A549 (cell line): ENCODE measurements around the gene GULP1. TPM values are rescaled to one million over a fixed set of nuclear protein-coding genes. Genes with fewer than 3 reads are reported as not detected.

Experiments used
- ATAC-seq, 2 experiments: fragments of 200-7000 bp in 1 of 2; fragments of >200 bp in 1 of 2; cut with Nextera tagmentation in 1 of 2; cut with Tn5 transposase in 1 of 2; 3 replicates each; pipeline versions ENCODE4 v1.8.0 to v1.9.1; 2018 to 2020; ENCODE audit warnings: mild to moderate bottlenecking in 1 of 2, moderate library complexity in 1 of 2
- CTCF ChIA-PET: fragments of 300-600 bp; sonication (Branson Sonifier 250); formaldehyde crosslinking; extraction: SDS; loops from one replicate; lab custom pipeline; 2021; ENCODE audit warnings: antibody characterized with exemption, inconsistent platforms; lab: Yijun Ruan, JAX
- POLR2A ChIA-PET: fragments of 350-600 bp; formaldehyde crosslinking; extraction: SDS; loops from one replicate; lab custom pipeline; 2021; ENCODE audit warnings: antibody characterized with exemption, inconsistent platforms; lab: Yijun Ruan, JAX
- DNase-seq, 2 experiments: peaks; one replicate each; pipeline versions ENCODE4 v3.0.0 to v3.0.0-alpha.2; 2011 to 2016; ENCODE audit warnings: low read depth in 1 of 2, low spot score in 1 of 2
- FAIRE-seq: peaks from 2 replicates; lab custom pipeline; 2011; peaks lifted over from hg19 to GRCh38; lab: Jason Lieb, UNC
- H3K27ac ChIP-seq, 2 experiments: fragments of >200 bp; sonication (Bioruptor Twin); formaldehyde crosslinking; 3 replicates each; pipeline ENCODE4 v1.5.1; 2016 to 2017
- H3K4me1 ChIP-seq: fragments of >200 bp; sonication (Bioruptor Twin); formaldehyde crosslinking; 3 replicates; pipeline ENCODE4 v1.6.1; 2016
- H3K4me2 ChIP-seq: fragments of >200 bp; sonication (Bioruptor Twin); formaldehyde crosslinking; 3 replicates; pipeline ENCODE4 v1.6.1; 2016
- H3K4me3 ChIP-seq: fragments of >200 bp; sonication (Bioruptor Twin); formaldehyde crosslinking; 3 replicates; pipeline ENCODE4 v1.5.1; 2016
- H3K9me3 ChIP-seq: fragments of >200 bp; sonication (Bioruptor Twin); formaldehyde crosslinking; 3 replicates; pipeline ENCODE4 v1.6.1; 2016
- CBX8 ChIP-seq: fragments of 200-600 bp; sonication (generic); IDR thresholded peaks from 2 replicates; pipeline ENCODE4 v1.6.1; 2016
- CHD4 ChIP-seq: fragments of 200-600 bp; sonication (generic); IDR thresholded peaks from 2 replicates; pipeline ENCODE4 v1.6.1; 2016; ENCODE audit warnings: antibody characterized with exemption, mild to moderate bottlenecking, borderline replicate concordance
- EHF ChIP-seq: fragments of 250-450 bp; sonication (Bioruptor Pico); IDR thresholded peaks from 2 replicates; pipeline ENCODE4 v1.5.0; 2020; ENCODE audit warnings: mild to moderate bottlenecking
- EHMT2 ChIP-seq: fragments of 200-600 bp; sonication (generic); IDR thresholded peaks from 2 replicates; pipeline ENCODE4 v1.6.1; 2016; ENCODE audit warnings: antibody characterized with exemption, low read depth, mild to moderate bottlenecking, moderate library complexity
- FOSB ChIP-seq: fragments of 250-450 bp; sonication (Bioruptor Pico); IDR thresholded peaks from 2 replicates; pipeline ENCODE4 v1.5.0; 2020; ENCODE audit warnings: mild to moderate bottlenecking, moderate library complexity
- FOXS1 ChIP-seq: fragments of 250-450 bp; sonication (Bioruptor Pico); IDR thresholded peaks from 2 replicates; pipeline ENCODE4 v1.5.0; 2020; ENCODE audit warnings: mild to moderate bottlenecking, moderate library complexity
- GATA3 ChIP-seq: IDR thresholded peaks from 2 replicates; pipeline ENCODE4 v1.6.1; 2012; ENCODE audit warnings: borderline replicate concordance
- HDAC2 ChIP-seq: fragments of 200-600 bp; sonication (generic); IDR thresholded peaks from 2 replicates; pipeline ENCODE4 v1.6.1; 2016
- HOXB5 ChIP-seq: fragments of 250-450 bp; sonication (Bioruptor Pico); IDR thresholded peaks from 2 replicates; pipeline ENCODE4 v1.5.0; 2020; ENCODE audit warnings: mild to moderate bottlenecking, moderate library complexity
- JUNB ChIP-seq: fragments of >200 bp; sonication (Bioruptor Twin); formaldehyde crosslinking; IDR thresholded peaks from 2 replicates; pipeline ENCODE4 v1.6.1; 2016
- KDM5A ChIP-seq: fragments of 200-600 bp; sonication (generic); IDR thresholded peaks from 2 replicates; pipeline ENCODE4 v1.6.1; 2016; ENCODE audit warnings: antibody characterized with exemption, mild to moderate bottlenecking
- MAZ ChIP-seq: fragments of 150-350 bp; IDR thresholded peaks from 2 replicates; pipeline ENCODE4 v1.6.1; 2014; ENCODE audit warnings: antibody characterized with exemption, low read depth, low read length, borderline replicate concordance
- POLR2A ChIP-seq: IDR thresholded peaks from 2 replicates; pipeline ENCODE4 v1.6.1; 2012; ENCODE audit warnings: mild to moderate bottlenecking, low read length
- POLR2AphosphoS2 ChIP-seq: conservative IDR thresholded peaks from 2 replicates; pipeline ENCODE4 v1.6.1; 2012; ENCODE audit warnings: low read length, improper control_type of control experiment, inconsistent platforms
- RCOR1 ChIP-seq: fragments of 150-350 bp; IDR thresholded peaks from 2 replicates; pipeline ENCODE4 v1.6.1; 2014; ENCODE audit warnings: antibody characterized with exemption, low read length, low read depth
- SMC3 ChIP-seq: fragments of >200 bp; sonication (Bioruptor Twin); formaldehyde crosslinking; IDR thresholded peaks from 3 replicates; pipeline ENCODE4 v1.6.1; 2018; ENCODE audit warnings: inconsistent platforms
- SREBF2 ChIP-seq: fragments of 450-650 bp; IDR thresholded peaks from 2 replicates; pipeline ENCODE4 v1.6.1; 2014; ENCODE audit warnings: mild to moderate bottlenecking, moderate library complexity
- ZFP36 ChIP-seq: fragments of 450-650 bp; IDR thresholded peaks from 2 replicates; pipeline ENCODE4 v1.6.1; 2014; ENCODE audit warnings: borderline replicate concordance; ENCODE audit not compliant: partially characterized antibody
- ZNF302 ChIP-seq: fragments of 250-450 bp; sonication (Bioruptor Pico); IDR thresholded peaks from 2 replicates; pipeline ENCODE4 v1.9.0; 2021; ENCODE audit warnings: inconsistent platforms, mild to moderate bottlenecking, moderate library complexity
- WGBS: methylation state at CpG from one replicate; pipeline ENCODE4 v1.1.6; 2017; ENCODE audit errors: missing lambda C conversion rate; 5-methylcytosine and 5-hydroxymethylcytosine counted together
- polyA plus RNA-seq, 4 experiments: library from polyadenylated mRNA; depleted of rRNA in 3 of 4; stranded (reverse); fragments of >200 nt; fragmentation: RNase III in 1 of 4; extraction: RNeasy Plus Mini Kit Qiagen cat#74134 plus additional on column Dnase treatment in 1 of 4; gene quantifications; 2 replicates in 3 of 4; 3 replicates in 1 of 4; pipeline ENCODE4 v1.2.3, GENCODE V29; 2011 to 2017
- TF ChIP-seq, protein P1 (sequence below): fragments of 250-450 bp; sonication (Bioruptor Pico); IDR thresholded peaks from 2 replicates; pipeline ENCODE4 v1.5.0; 2021; ENCODE audit warnings: mild to moderate bottlenecking, moderate library complexity, borderline replicate concordance
- TF ChIP-seq, protein P2 (sequence below): fragments of >200 bp; sonication (Bioruptor Twin); formaldehyde crosslinking; IDR thresholded peaks from 3 replicates; pipeline ENCODE4 v1.5.1; 2016
- TF ChIP-seq, protein P3 (sequence below): fragments of >200 bp; sonication (Bioruptor Twin); formaldehyde crosslinking; IDR thresholded peaks from 3 replicates; pipeline ENCODE4 v1.6.1; 2016
- TF ChIP-seq, protein P4 (sequence below): fragments of 150-350 bp; IDR thresholded peaks from 2 replicates; pipeline ENCODE4 v1.6.1; 2014; ENCODE audit warnings: low read depth, mild to moderate bottlenecking, low read length
- TF ChIP-seq, protein P5 (sequence below): fragments of 250-450 bp; sonication (Bioruptor Pico); IDR thresholded peaks from 2 replicates; pipeline ENCODE4 v1.5.0; 2020; ENCODE audit warnings: low read depth, mild to moderate bottlenecking, moderate library complexity

Gene GULP1
- polyA plus RNA-seq, 2 of the 4 experiments (the other 2 are of a cell fraction), result 30.7 to 89.2 TPM

DNA sequence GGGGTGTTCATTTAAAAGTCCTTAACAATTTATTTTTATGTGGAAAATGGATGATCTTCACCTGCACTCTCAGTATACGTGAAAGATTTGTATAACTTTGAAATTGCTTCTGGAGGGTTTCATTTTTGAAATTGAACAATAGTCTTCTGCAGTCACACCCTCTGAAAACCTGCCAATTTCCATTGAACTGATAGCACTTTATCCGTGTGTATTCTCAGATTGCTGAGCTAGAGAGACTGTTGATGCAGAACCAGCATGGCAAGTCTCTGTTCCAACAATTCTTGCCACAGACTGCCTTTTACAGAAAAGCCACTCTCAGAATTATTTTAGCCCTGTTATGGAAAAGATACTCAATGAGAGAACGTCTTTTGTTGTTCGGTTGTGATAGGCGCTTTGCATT lies 6.6 kb upstream of the GULP1 start:
- Histone ChIP-seq H3K4me3 (no peak overlapping the region), H3K27ac (no peak overlapping the region), H3K4me1 (peaks cover 17% of the 10 kb centered on the region; the same call in 2 of the 3 replicates), H3K4me2 (no peak overlapping the region), H3K9me3 (peaks cover 6% of the 10 kb centered on the region; the same call in 1 of the 3 replicates)
- ChIA-PET CTCF (no interaction called here), POLR2A (no interaction called here)
- FAIRE-seq, result no peak
- no peak for ATAC-seq
- no peak for DNase-seq
- TF ChIP-seq, protein P1, sequence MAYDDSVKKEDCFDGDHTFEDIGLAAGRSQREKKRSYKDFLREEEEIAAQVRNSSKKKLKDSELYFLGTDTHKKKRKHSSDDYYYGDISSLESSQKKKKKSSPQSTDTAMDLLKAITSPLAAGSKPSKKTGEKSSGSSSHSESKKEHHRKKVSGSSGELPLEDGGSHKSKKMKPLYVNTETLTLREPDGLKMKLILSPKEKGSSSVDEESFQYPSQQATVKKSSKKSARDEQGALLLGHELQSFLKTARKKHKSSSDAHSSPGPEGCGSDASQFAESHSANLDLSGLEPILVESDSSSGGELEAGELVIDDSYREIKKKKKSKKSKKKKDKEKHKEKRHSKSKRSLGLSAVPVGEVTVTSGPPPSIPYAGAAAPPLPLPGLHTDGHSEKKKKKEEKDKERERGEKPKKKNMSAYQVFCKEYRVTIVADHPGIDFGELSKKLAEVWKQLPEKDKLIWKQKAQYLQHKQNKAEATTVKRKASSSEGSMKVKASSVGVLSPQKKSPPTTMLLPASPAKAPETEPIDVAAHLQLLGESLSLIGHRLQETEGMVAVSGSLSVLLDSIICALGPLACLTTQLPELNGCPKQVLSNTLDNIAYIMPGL, result no peak
- TF ChIP-seq SMC3, result no peak
- TF ChIP-seq CBX8, result no peak
- TF ChIP-seq FOXS1, result no peak
- no peak for TF ChIP-seq HDAC2
- TF ChIP-seq, protein P2, sequence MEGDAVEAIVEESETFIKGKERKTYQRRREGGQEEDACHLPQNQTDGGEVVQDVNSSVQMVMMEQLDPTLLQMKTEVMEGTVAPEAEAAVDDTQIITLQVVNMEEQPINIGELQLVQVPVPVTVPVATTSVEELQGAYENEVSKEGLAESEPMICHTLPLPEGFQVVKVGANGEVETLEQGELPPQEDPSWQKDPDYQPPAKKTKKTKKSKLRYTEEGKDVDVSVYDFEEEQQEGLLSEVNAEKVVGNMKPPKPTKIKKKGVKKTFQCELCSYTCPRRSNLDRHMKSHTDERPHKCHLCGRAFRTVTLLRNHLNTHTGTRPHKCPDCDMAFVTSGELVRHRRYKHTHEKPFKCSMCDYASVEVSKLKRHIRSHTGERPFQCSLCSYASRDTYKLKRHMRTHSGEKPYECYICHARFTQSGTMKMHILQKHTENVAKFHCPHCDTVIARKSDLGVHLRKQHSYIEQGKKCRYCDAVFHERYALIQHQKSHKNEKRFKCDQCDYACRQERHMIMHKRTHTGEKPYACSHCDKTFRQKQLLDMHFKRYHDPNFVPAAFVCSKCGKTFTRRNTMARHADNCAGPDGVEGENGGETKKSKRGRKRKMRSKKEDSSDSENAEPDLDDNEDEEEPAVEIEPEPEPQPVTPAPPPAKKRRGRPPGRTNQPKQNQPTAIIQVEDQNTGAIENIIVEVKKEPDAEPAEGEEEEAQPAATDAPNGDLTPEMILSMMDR, result no peak
- WGBS, result 90% methylated on average over 5 of the region's 5 CpGs

DNA sequence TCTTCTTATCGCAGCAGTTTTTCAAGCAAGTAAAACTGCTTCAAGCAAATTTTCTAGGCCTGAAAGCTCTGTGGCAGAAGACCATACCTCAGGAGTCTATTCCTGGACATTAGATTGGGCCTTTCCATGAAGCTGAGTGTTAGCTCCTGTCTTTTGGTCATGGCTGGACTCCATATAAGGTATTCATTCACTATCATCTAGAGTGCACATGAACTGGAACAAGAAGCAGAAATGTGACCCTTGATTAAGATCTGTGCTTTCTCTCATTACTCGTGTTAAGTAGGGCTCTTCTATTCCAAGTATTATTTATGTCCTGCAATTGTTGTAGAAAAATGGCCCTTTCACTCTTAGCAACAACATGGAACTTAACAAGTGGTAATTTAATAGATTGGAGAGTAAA lies 5.9 kb upstream of the GULP1 start:
- WGBS, result 90% methylated on average over 2 of the region's 2 CpGs
- no peak for DNase-seq
- H3K4me3 ChIP-seq, result no peak overlapping the region
- peaks cover 6% of the 10 kb centered on the region; the same call in 1 of the 3 replicates for H3K9me3 ChIP-seq
- POLR2A ChIA-PET, result no interaction called here
- peaks cover 17% of the 10 kb centered on the region for H3K4me1 ChIP-seq
- no peak overlapping the region for H3K4me2 ChIP-seq
- TF ChIP-seq, protein P3, sequence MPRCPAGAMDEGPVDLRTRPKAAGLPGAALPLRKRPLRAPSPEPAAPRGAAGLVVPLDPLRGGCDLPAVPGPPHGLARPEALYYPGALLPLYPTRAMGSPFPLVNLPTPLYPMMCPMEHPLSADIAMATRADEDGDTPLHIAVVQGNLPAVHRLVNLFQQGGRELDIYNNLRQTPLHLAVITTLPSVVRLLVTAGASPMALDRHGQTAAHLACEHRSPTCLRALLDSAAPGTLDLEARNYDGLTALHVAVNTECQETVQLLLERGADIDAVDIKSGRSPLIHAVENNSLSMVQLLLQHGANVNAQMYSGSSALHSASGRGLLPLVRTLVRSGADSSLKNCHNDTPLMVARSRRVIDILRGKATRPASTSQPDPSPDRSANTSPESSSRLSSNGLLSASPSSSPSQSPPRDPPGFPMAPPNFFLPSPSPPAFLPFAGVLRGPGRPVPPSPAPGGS, result no peak
- TF ChIP-seq, protein P4, sequence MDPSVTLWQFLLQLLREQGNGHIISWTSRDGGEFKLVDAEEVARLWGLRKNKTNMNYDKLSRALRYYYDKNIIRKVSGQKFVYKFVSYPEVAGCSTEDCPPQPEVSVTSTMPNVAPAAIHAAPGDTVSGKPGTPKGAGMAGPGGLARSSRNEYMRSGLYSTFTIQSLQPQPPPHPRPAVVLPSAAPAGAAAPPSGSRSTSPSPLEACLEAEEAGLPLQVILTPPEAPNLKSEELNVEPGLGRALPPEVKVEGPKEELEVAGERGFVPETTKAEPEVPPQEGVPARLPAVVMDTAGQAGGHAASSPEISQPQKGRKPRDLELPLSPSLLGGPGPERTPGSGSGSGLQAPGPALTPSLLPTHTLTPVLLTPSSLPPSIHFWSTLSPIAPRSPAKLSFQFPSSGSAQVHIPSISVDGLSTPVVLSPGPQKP, result no peak
- TF ChIP-seq POLR2AphosphoS2, result no peak
- TF ChIP-seq, protein P5, sequence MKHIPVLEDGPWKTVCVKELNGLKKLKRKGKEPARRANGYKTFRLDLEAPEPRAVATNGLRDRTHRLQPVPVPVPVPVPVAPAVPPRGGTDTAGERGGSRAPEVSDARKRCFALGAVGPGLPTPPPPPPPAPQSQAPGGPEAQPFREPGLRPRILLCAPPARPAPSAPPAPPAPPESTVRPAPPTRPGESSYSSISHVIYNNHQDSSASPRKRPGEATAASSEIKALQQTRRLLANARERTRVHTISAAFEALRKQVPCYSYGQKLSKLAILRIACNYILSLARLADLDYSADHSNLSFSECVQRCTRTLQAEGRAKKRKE, result no peak
- no peak for TF ChIP-seq CHD4
- TF ChIP-seq FOSB (CRISPR knock-in tag), result no peak
- no peak for TF ChIP-seq GATA3
- TF ChIP-seq POLR2A, result no peak
- no peak for TF ChIP-seq KDM5A
- no peak for TF ChIP-seq HOXB5
- TF ChIP-seq, protein P1, result no peak
- TF ChIP-seq EHMT2, result no peak
- no peak for TF ChIP-seq HDAC2
- no peak for TF ChIP-seq RCOR1
- no peak for TF ChIP-seq ZNF302 (CRISPR knock-in tag)
- no peak for TF ChIP-seq EHF
- no peak for TF ChIP-seq JUNB
- no peak for TF ChIP-seq SREBF2
- no peak for TF ChIP-seq MAZ
- TF ChIP-seq ZFP36, result no peak
- TF ChIP-seq, all 56 proteins: peak for 0
- no peak for ATAC-seq
- CTCF ChIA-PET, result no interaction called here
- H3K27ac ChIP-seq, result no peak overlapping the region
- no peak for FAIRE-seq
